ENCODE data around the gene COLEC11. TPM values are rescaled to one million over a fixed set of nuclear protein-coding genes. Genes with fewer than 3 reads are reported as not detected.
"Not testable (repeated sequence)": the region's sequence is repeated elsewhere in the genome, so short reads cannot be mapped to it uniquely, and the experiment has no call there.

Gene COLEC11
- total RNA-seq, 4 donors from 2014 or later = 0.34 to 0.84 (median 0.59) TPM; not detected in 1

GRCh38 chr2:3558205-3559014 lies 36.5 kb upstream of the COLEC11 start, which contains the start of gene RNASEH1:
Gene RNASEH1, minus strand, starts transcription at chr2:3558333. Its CDS starts 73 bp downstream, at chr2:3558260.
- TF ChIP-seq CTCF (IDR thresholded peaks at IDR 0.05) (no peak), POLR2A (IDR thresholded peaks at IDR 0.05) (peak in 1 of 2 donors; percentile 69)
- peak; percentile 95 to 99 for DNase-seq (ENCODE audit: low spot score in 2 of 2)
- H3K4me3 ChIP-seq (ENCODE audit: low read depth, poor library complexity, severe bottlenecking) = peak within 1 kb of the TSS; percentile 99
- intact Hi-C loops (cut with DNase I; ENCODE audit: low total_unique reads) = no loop called here
- WGBS, 2 donors = 1 to 3% methylated on average over 31 to 59 of the region's 67 CpGs

GRCh38 chr2:3563521-3563976 lies 31.4 kb upstream of the COLEC11 start:
- H3K4me3 ChIP-seq (ENCODE audit: low read depth, poor library complexity, severe bottlenecking) = no peak overlapping the region
- 94 to 95% methylated on average over 5 of the region's 5 CpGs for WGBS, 2 donors

GRCh38 chr2:3565117-3565516 lies 29.8 kb upstream of the COLEC11 start:
- TF ChIP-seq POLR2A (IDR thresholded peaks at IDR 0.05) (no peak), CTCF (IDR thresholded peaks at IDR 0.05) (no peak)
- DNase-seq (ENCODE audit: low spot score in 2 of 2) = no peak
- intact Hi-C loops (cut with DNase I; ENCODE audit: low total_unique reads) = no loop called here
- WGBS, 2 donors = 79 to 89% methylated on average over 6 of the region's 6 CpGs
- H3K4me3 ChIP-seq (ENCODE audit: low read depth, poor library complexity, severe bottlenecking) = no peak overlapping the region

More at GRCh38 chr2:3563521-3563976, 31.4 kb upstream of the COLEC11 start:
- DNase-seq (ENCODE audit: low spot score in 2 of 2) = no peak
- TF ChIP-seq POLR2A (IDR thresholded peaks at IDR 0.05) (no peak), CTCF (IDR thresholded peaks at IDR 0.05) (no peak)
- intact Hi-C loops (cut with DNase I; ENCODE audit: low total_unique reads) = no loop called here

- intact Hi-C loops (cut with DNase I; ENCODE audit: low total_unique reads) = no loop called here
- no peak for TF ChIP-seq CTCF (IDR thresholded peaks at IDR 0.05)
- no peak for TF ChIP-seq POLR2A (IDR thresholded peaks at IDR 0.05)
- H3K4me3 ChIP-seq (ENCODE audit: low read depth, poor library complexity, severe bottlenecking) = no peak overlapping the region
- 93 to 94% methylated on average over 9 of the region's 9 CpGs for WGBS, 2 donors
- DNase-seq (ENCODE audit: low spot score in 2 of 2) = no peak
Observed at GRCh38 chr2:3566806-3567205, 28.1 kb upstream of the COLEC11 start.

GRCh38 chr2:3569656-3570055 lies 25.3 kb upstream of the COLEC11 start:
- H3K4me3 ChIP-seq (ENCODE audit: low read depth, poor library complexity, severe bottlenecking); DNase-seq (ENCODE audit: low spot score in 2 of 2); intact Hi-C loops (cut with DNase I; ENCODE audit: low total_unique reads): not testable (repeated sequence)
- 91 to 97% methylated on average over 20 to 22 of the region's 23 CpGs for WGBS, 2 donors

GRCh38 chr2:3571284-3571683 lies 23.6 kb upstream of the COLEC11 start:
- no peak for DNase-seq (ENCODE audit: low spot score in 2 of 2)
- no peak for TF ChIP-seq POLR2A (IDR thresholded peaks at IDR 0.05)
- TF ChIP-seq CTCF (IDR thresholded peaks at IDR 0.05) = no peak
- H3K4me3 ChIP-seq (ENCODE audit: low read depth, poor library complexity, severe bottlenecking) = no peak overlapping the region
- intact Hi-C loops (cut with DNase I; ENCODE audit: low total_unique reads) = no loop called here
- WGBS, 2 donors = 66 to 76% methylated on average over 8 of the region's 8 CpGs
